Stomach (tissue), 4 donors: ENCODE results near the gene SLC6A18.

ENCODE experiments used
- CTCF ChIP-seq, 7 experiments: fragments of 450-650 bp in 4 of 7; fragments of 200-600 bp in 3 of 7; sonication (generic) in 3 of 7; IDR thresholded peaks; one replicate each; pipeline ENCODE4 v1.5.1; 2016 to 2019; ENCODE audit warnings: antibody characterized with exemption in 7 of 7, control low read depth in 2 of 7, mild to moderate bottlenecking in 1 of 7
- POLR2A ChIP-seq, 4 donors: fragments of 450-650 bp; IDR thresholded peaks; one replicate each; pipeline ENCODE4 v1.6.1; 2016; ENCODE audit warnings: antibody characterized with exemption in 4 of 4, control low read depth in 2 of 4, mild to moderate bottlenecking in 1 of 4, moderate library complexity in 1 of 4
- POLR2AphosphoS5 ChIP-seq, 3 donors: sonication (generic); formaldehyde crosslinking; IDR thresholded peaks; one replicate each; pipeline ENCODE4 v1.6.1; 2016; ENCODE audit warnings: antibody characterized with exemption in 3 of 3

GRCh38 chr5:1211701-1212100, 13.5 kb upstream of the SLC6A18 start:
- TF ChIP-seq CTCF (IDR thresholded peaks at IDR 0.05) (no peak), POLR2A (IDR thresholded peaks at IDR 0.05) (no peak), POLR2AphosphoS5 (IDR thresholded peaks at IDR 0.05) (no peak)
